Transverse colon (tissue), 4 donors: Measurements from ENCODE around the gene RTP4. TPM values are rescaled to one million over a fixed set of nuclear protein-coding genes. Genes with fewer than 3 reads are reported as not detected.

Experiments
- DNase-seq: peaks from one replicate; pipeline ENCODE4 v3.0.0-alpha.2; 2019
- H3K27ac ChIP-seq, 4 donors: fragments of 200-600 bp; sonication (generic); 2 replicates each; pipeline ENCODE4 v1.5.1; 2016 to 2018; ENCODE audit warnings: inconsistent platforms in 4 of 4
- H3K27me3 ChIP-seq: fragments of 200-600 bp; sonication (generic); 2 replicates; pipeline ENCODE4 v1.5.1; 2017; ENCODE audit warnings: inconsistent platforms
- H3K36me3 ChIP-seq, 4 donors: fragments of 200-600 bp; sonication (generic); 2 replicates each; pipeline ENCODE4 v1.5.1; 2017 to 2019; ENCODE audit warnings: inconsistent platforms in 4 of 4
- H3K4me1 ChIP-seq, 4 donors: fragments of 200-600 bp; sonication (generic); 2 replicates each; pipeline ENCODE4 v1.5.1; 2017 to 2020; ENCODE audit warnings: inconsistent platforms in 4 of 4
- H3K4me3 ChIP-seq, 4 donors: fragments of 200-600 bp; sonication (generic); 1 replicate in 1 of 4; 2 replicates in 3 of 4; pipeline versions ENCODE4 v1.5.1 to v1.6.1; 2017 to 2019; ENCODE audit warnings: inconsistent platforms in 4 of 4
- H3K9me3 ChIP-seq, 2 donors: fragments of 200-600 bp; sonication (generic); 2 replicates each; pipeline ENCODE4 v1.5.1; 2017 to 2019; ENCODE audit warnings: inconsistent platforms in 2 of 2
- CTCF ChIP-seq, 5 experiments: fragments of 200-600 bp in 3 of 5; fragments of 450-650 bp in 2 of 5; sonication (generic) in 3 of 5; IDR thresholded peaks; 1 replicate in 2 of 5; 2 replicates in 3 of 5; pipeline ENCODE4 v1.5.1; 2016 to 2017; ENCODE audit warnings: antibody characterized with exemption in 5 of 5, inconsistent platforms in 3 of 5, mild to moderate bottlenecking in 2 of 5, moderate library complexity in 1 of 5
- EP300 ChIP-seq: sonication (generic); formaldehyde crosslinking; IDR thresholded peaks from one replicate; pipeline ENCODE4 v1.6.1; 2017; ENCODE audit warnings: antibody characterized with exemption, low read depth
- POLR2A ChIP-seq: fragments of 450-650 bp; IDR thresholded peaks from one replicate; pipeline ENCODE4 v1.6.1; 2016; ENCODE audit warnings: antibody characterized with exemption, mild to moderate bottlenecking, moderate library complexity
- POLR2AphosphoS5 ChIP-seq, 3 donors: sonication (generic); formaldehyde crosslinking; IDR thresholded peaks; one replicate each; pipeline ENCODE4 v1.6.1; 2016; ENCODE audit warnings: antibody characterized with exemption in 3 of 3
- WGBS, 2 donors: methylation state at CpG; one replicate each; pipeline ENCODE4 v1.1.5; 2018; ENCODE audit warnings: low coverage in 1 of 2; 5-methylcytosine and 5-hydroxymethylcytosine counted together
- in situ Hi-C, 4 donors: fragments of 200-750 bp; cut with MboI; loops; one replicate each; pipeline versions ENCODE4 v1.15.0 to v1.15.1; 2017; ENCODE audit warnings: low sequenced_read_pairs in 3 of 4, low pct_ligation_motif_present in 1 of 4, low pct_unique_long_range_greater_than_20kb in 1 of 4
- intact Hi-C: fragments of 100-400 bp; cut with DNase I; formaldehyde crosslinking; loops from one replicate; pipeline ENCODE4 v1.15.1; 2023; ENCODE audit warnings: low total_unique reads
- total RNA-seq, 4 donors: library from RNA; depleted of rRNA; stranded (reverse); fragments of >200 nt; gene quantifications; one replicate each; pipeline ENCODE4 v1.1.0, GENCODE V29; 2016

Gene RTP4
- total RNA-seq, 4 donors from 2014 or later = 4.1 to 4.9 TPM; not detected in 2

- intact Hi-C loops = no loop called here
- no peaks in the 10 kb centered on the region for H3K36me3 ChIP-seq
- WGBS, 2 donors = 72% methylated on average over 1 of the region's 1 CpG; no CpG with 5 or more reads in 1 of the 2 donors
- H3K4me1 ChIP-seq = peaks cover 0 to 13% (median 9%) of the 10 kb centered on the region in 4 donors
- in situ Hi-C loops = loop anchor here in 1 of 4 donors (5.0 kb wide), 1 partner anchor 356 kb away; no protein-coding TSS in a partner anchor
- DNase-seq = no peak
- no peaks in the 10 kb centered on the region for H3K9me3 ChIP-seq
- TF ChIP-seq POLR2AphosphoS5 (IDR thresholded peaks at IDR 0.05) (no peak), POLR2A (no peak), CTCF (IDR thresholded peaks at IDR 0.05) (no peak), EP300 (no peak)
- no peak overlapping the region for H3K4me3 ChIP-seq
- no peak overlapping the region for H3K27ac ChIP-seq
- peaks cover 11% of the 10 kb centered on the region for H3K27me3 ChIP-seq
Measured at GRCh38 chr3:187321766-187322165, 46.4 kb upstream of the RTP4 start.

GRCh38 chr3:187322291-187322690 is 45.9 kb upstream of the RTP4 start:
- in situ Hi-C loops = loop anchor here in 1 of 4 donors (5.0 kb wide), 1 partner anchor 355 kb away; no protein-coding TSS in a partner anchor

GRCh38 chr3:187323091-187323490 is 45.1 kb upstream of the RTP4 start:
- H3K4me1 ChIP-seq = peaks cover 0 to 13% (median 9%) of the 10 kb centered on the region in 4 donors
- WGBS, 2 donors = 62 to 68% methylated on average over 3 of the region's 3 CpGs
- no peak for DNase-seq
- no peaks in the 10 kb centered on the region for H3K9me3 ChIP-seq
- intact Hi-C loops = no loop called here
- no peaks in the 10 kb centered on the region for H3K36me3 ChIP-seq
- no peak overlapping the region for H3K4me3 ChIP-seq
- in situ Hi-C loops = loop anchor here in 1 of 4 donors (5.0 kb wide), 1 partner anchor 354 kb away; no protein-coding TSS in a partner anchor
- no peak overlapping the region for H3K27ac ChIP-seq
- H3K27me3 ChIP-seq = peaks cover 6% of the 10 kb centered on the region
- TF ChIP-seq CTCF (IDR thresholded peaks at IDR 0.05) = no peak
- no peak for TF ChIP-seq POLR2AphosphoS5 (IDR thresholded peaks at IDR 0.05)
- no peak for TF ChIP-seq POLR2A
- TF ChIP-seq EP300 = no peak

More at GRCh38 chr3:187322291-187322690, 45.9 kb upstream of the RTP4 start:
- 81 to 86% methylated on average over 4 to 7 of the region's 7 CpGs for WGBS, 2 donors
- H3K4me1 ChIP-seq = peaks cover 0 to 13% (median 9%) of the 10 kb centered on the region in 4 donors
- no peak for DNase-seq
- no peaks in the 10 kb centered on the region for H3K36me3 ChIP-seq
- no peak overlapping the region for H3K4me3 ChIP-seq
- H3K9me3 ChIP-seq = no peaks in the 10 kb centered on the region
- peaks cover 6% of the 10 kb centered on the region for H3K27me3 ChIP-seq
- TF ChIP-seq POLR2A (no peak), POLR2AphosphoS5 (IDR thresholded peaks at IDR 0.05) (no peak), EP300 (no peak), CTCF (IDR thresholded peaks at IDR 0.05) (no peak)
- H3K27ac ChIP-seq = no peak overlapping the region
- intact Hi-C loops = no loop called here

GRCh38 chr3:187325632-187326031 is 42.6 kb upstream of the RTP4 start:
- TF ChIP-seq POLR2AphosphoS5 (IDR thresholded peaks at IDR 0.05) (no peak), EP300 (no peak), CTCF (IDR thresholded peaks at IDR 0.05) (no peak), POLR2A (no peak)
- H3K4me1 ChIP-seq = no peaks in the 10 kb centered on the region
- no peak for DNase-seq
- in situ Hi-C loops = no loop called here
- intact Hi-C loops = no loop called here
- H3K27me3 ChIP-seq = peaks cover 6% of the 10 kb centered on the region
- WGBS, 2 donors = 61% methylated on average over 4 to 5 of the region's 5 CpGs
- H3K9me3 ChIP-seq = no peaks in the 10 kb centered on the region
- H3K27ac ChIP-seq = no peak overlapping the region
- H3K4me3 ChIP-seq = no peak overlapping the region
- no peaks in the 10 kb centered on the region for H3K36me3 ChIP-seq
